GM18520 (cell line): Measurements from ENCODE around the gene JARID2.

ENCODE experiments used
- ATAC-seq: cut with Tn5 transposase; IDR thresholded peaks from one replicate; pipeline ENCODE4 v1.9.1; 2021; ENCODE audit not compliant: unreplicated experiment

JARID2 gene

GRCh38 chr6:15555101-15556038 lies 309.5 kb downstream of the JARID2 start:
- no peak for ATAC-seq

GRCh38 chr6:15556711-15557110 lies 310.8 kb downstream of the JARID2 start:
- no peak for ATAC-seq

- no peak for ATAC-seq
Observed at GRCh38 chr6:15557174-15557573, 311.3 kb downstream of the JARID2 start.

- ATAC-seq: no peak
Observed at GRCh38 chr6:15560713-15561112, 314.8 kb downstream of the JARID2 start.

- ATAC-seq: no peak
Observed at GRCh38 chr6:15561447-15562199, 315.8 kb downstream of the JARID2 start.

- no peak for ATAC-seq
Observed at GRCh38 chr6:15562977-15563376, 317.1 kb downstream of the JARID2 start.

GRCh38 chr6:15569035-15569995 lies 323.4 kb downstream of the JARID2 start:
- ATAC-seq: no peak

GRCh38 chr6:15570171-15570570 lies 324.3 kb downstream of the JARID2 start:
- ATAC-seq: no peak
